ENCODE measurements around the gene CPLANE1.
"Not testable (repeated sequence)": the region's sequence is repeated elsewhere in the genome, so short reads cannot be mapped to it uniquely, and the experiment has no call there.

CPLANE1 gene

GRCh38 chr5:37112383-37112991 lies 136.7 kb downstream of the CPLANE1 start:
- no peak for DNase-seq

GRCh38 chr5:37111426-37112382 lies 137.5 kb downstream of the CPLANE1 start:
- DNase-seq, result no peak

DNA sequence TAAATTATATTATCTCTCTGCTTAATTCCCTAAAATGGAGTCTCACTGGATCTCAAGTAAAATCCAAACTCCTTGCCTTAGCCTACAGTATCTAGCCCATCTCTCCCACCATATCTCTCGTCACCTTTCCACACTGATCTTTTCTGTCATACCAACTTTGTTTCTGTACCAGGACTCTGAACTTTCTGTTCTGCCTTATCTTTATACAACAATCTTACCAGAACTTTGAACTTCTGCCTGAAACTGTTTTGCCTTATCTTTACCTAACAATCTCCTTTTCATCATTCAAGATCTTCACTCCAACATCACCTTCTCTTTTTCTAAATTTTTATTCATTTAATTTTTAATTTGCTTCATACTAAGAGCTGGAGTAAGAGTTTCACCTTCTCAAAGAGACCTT lies 139.0 kb downstream of the CPLANE1 start:
- no peak for DNase-seq

DNA sequence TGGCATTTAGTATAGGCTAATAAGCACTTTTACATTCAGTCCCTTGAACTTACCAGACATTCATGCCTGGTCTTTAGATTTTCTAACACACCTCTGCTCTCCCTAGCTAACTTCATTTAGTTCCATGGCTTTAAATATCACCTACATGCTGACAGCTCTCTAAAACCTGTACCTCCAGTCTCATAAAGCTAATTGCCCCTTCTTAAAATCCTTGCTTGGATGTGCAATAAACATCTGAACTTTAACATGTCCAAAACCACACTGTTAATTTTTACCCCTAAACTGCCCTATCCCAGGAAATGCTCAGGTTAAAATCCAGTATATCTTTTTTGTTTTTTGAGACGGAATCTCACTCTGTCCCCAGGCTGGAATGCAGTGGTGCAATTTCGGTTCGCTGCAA lies 139.8 kb downstream of the CPLANE1 start:
- DNase-seq, result no peak

DNA sequence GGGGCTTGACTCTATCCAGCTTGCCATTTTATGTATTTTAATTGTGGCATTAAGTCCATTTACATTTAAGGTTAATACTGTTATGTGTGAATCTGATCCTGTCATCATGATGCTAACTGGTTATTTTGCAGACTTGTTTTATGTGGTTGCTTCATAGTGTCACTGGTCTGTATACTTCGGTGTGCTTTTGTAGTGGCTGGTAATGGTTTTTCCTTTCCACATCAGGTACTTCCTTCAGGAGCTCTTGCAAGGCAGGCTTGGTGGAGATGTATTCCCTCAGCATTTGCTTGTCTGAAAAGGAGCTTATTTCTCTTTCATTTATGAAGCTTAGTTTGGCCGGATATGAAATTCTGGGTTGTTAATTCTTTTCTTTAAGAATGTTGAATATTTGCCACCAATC lies 145.9 kb downstream of the CPLANE1 start:
- no peak for DNase-seq

- not testable (repeated sequence) for DNase-seq
Measured at GRCh38 chr5:37099267-37099666, 149.9 kb downstream of the CPLANE1 start.

DNA sequence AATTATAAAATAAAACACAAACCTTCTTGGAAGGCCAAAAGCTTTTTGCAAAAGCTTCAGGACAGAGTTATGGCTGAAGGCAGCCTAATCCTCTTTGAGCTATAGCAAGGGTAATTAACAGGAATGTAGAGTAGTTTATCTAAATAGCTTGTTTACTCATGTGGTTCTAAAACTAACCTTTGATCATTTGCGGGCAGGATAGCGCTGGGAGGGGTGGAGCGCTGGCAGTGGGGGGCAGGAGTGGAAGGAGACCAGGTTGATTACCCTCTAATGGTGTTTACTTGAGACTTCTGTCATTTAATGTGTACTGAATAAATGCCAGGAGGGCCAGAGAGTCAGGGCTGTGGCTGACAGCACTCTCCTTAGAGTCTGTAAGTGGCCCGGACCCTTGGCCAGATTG lies 155.4 kb downstream of the CPLANE1 start:
- not testable (repeated sequence) for DNase-seq

DNA sequence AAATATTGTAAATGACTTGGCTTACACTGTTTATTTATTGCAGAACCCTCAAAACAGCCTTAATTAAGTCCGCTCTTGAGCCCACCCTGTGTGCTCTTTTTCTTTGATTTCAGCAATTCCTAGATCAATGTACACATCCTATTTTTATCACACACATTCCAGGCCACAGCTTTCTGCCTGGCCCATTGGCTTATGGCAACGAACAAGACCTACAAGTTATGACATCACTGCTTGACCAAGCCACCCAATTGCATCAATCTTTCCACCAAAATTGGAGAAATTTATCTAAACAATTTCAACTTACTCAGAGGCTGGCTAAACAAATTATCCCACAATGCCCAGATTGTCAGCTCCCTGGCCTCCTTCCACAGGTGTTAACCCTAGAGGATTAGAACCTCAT lies 158.4 kb downstream of the CPLANE1 start:
- no peak for DNase-seq

- no peak for DNase-seq
Measured at GRCh38 chr5:37090123-37090726, 159.0 kb downstream of the CPLANE1 start.

DNA sequence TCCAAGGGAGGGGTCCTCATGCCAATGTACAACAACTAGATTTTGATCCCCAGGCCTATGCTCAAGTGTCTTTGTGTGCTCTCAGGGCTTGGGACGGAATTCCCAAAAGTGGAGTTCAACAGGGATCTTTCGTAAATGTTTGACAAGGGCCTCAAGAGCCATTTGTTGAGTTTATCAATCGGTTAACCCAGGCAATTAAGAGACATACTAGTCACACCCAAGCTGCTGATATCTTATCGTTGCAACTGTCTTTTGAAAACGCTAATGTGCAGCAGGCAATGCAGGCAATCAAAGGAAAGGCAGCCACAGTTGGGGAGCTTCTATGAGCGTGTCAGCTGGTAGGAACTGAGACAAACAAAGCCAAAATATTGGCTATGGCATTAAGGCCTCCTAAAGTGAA lies 161.2 kb downstream of the CPLANE1 start:
- DNase-seq, result no peak

DNA sequence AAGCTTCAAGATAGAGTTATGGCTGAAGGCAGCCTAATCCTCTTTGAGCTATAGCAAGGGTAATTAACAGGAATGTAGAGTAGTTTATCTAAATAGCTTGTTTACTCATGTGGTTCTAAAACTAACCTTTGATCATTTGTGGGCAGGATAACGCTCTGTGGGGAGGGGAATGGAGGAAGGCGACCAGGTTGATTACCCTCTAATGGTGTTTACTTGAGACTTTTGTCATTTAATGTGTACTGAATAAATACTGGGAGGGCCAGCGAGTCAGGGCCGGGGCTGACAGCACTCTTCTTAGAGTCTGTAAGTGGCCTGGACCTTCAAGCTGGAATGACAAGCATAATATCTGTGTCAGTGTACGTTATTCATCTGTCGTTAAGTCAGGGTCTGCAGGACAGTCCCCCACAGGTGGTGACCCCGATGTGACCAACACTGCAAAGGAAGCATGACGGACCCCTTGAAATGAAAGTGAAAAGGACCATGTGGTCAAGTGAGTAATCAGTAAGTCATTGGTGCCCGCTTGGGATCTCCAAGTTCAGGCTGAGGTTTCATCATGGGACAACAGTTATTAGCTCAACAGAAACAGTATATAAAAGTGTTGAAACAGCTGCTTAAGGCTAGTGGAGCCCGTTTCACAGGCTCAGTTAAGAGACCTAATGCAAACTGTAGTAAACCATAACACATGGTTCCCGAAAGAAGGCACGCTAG lies 162.6 kb downstream of the CPLANE1 start:
- no peak for DNase-seq

DNA sequence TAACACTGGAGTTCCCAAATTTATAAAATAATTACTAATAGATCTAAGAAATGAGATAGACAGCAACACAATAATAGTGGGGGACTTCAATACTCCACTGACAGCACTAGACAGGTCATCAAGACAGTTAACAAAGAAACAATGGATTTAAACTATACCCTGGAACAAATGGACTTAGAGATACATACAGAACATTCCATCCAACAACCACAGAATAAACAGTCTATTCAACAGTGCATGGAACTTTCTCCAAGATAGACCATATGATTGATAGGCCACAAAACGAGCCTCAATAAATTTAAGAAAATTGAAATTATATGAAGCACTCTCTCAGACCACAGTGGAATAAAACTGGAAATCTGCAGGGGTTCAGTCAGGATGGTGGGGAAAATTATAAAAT lies 163.2 kb downstream of the CPLANE1 start:
- DNase-seq, result not testable (repeated sequence)

GRCh38 chr5:37082977-37083376 lies 166.2 kb downstream of the CPLANE1 start:
- not testable (repeated sequence) for DNase-seq

DNA sequence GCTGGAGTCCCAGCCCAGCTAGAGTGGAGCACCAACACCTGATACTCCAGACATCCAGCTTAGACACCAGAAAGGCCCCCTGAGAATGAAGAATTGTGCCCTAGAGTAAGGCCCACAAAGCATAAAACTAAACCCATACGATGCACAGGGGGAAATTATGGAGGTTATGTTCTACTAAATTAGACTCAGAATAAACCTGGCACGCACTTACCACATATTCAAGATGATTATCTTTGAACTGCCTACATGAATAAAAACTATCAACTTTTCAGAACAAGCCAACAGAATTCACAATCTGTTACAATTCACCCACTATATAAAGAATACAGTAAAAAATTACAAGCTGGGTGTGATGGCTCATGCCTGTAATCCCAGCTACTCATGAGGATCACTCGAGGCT lies 168.5 kb downstream of the CPLANE1 start:
- no peak for DNase-seq

GRCh38 chr5:37077146-37077545 lies 172.0 kb downstream of the CPLANE1 start:
- no peak for DNase-seq

GRCh38 chr5:37075399-37075950 lies 173.7 kb downstream of the CPLANE1 start:
- DNase-seq, result no peak

- no peak for DNase-seq
Measured at GRCh38 chr5:37071901-37072581, 177.1 kb downstream of the CPLANE1 start.

GRCh38 chr5:37071487-37071886 lies 177.7 kb downstream of the CPLANE1 start:
- no peak for DNase-seq

DNA sequence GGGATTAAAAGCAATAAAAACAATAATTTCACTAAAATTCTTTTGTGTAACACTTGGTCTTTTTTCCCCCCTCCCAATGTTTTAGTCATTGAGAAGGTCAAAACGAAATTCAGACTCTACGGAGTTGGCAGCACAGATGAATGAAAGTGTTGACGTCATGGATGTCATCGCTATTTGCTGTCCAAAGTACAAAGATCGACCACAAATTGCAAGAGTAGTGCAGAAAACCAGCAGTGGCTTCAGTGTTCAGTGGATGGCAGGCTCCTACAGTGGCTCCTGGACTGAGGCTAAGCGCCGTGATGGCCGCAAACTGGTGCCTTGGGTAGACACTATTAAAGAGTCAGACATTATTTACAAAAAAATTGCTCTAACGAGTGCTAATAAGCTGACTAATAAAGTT lies 184.7 kb downstream of the CPLANE1 start:
- DNase-seq, result no peak

DNA sequence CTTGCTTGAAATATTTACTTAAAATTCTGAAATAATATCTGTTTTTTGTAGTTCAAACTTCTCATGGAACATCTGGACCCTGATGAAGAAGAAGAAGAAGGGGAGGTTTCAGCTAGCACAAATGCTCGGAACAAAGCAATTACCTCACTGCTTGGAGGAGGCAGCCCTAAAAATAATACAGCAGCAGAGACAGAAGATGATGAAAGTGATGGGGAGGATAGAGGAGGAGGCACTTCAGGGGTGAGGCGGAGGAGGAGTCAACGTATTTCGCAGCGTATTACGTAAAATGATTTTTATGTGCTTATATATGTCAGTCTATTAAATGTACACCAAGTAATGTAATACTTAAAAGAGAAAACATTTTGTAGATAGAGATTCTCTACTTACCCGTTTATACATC lies 185.4 kb downstream of the CPLANE1 start:
- DNase-seq, result no peak

- no peak for DNase-seq
Measured at GRCh38 chr5:37060030-37060429, 189.1 kb downstream of the CPLANE1 start.

DNA sequence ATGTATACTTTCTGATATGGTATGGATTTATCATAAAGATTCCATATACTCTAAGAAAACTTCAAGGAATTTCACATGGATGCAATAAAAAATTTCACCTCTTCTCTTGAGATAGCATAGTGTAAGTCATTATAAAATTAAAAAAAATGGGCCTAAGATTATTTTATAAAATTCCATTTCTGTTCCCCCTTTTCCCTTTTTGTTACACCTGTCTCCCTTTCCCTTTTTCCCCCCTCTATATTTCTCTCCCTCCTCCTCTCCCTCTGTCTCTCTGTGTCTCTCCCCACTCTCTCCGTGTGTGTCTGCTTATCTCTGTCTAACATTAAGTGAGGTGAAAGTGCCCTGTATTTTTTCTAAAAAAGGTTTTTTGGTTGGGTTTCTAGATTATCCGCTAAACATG lies 192.4 kb downstream of the CPLANE1 start:
- no peak for DNase-seq
